Activated naive CD4-positive, alpha-beta T cell treated with Interleukin-2 at 50 U/mL for 16 hours (primary cell): ENCODE results near the gene CIART.
"Not testable (repeated sequence)": the region's sequence is repeated elsewhere in the genome, so short reads cannot be mapped to it uniquely, and the experiment has no call there.

Experiments used
- DNase-seq: peaks from one replicate; pipeline ENCODE4 v3.0.0-alpha.2; 2020

CIART gene

GRCh38 chr1:150262388-150263320 lies 19.7 kb upstream of the CIART start:
- DNase-seq = no peak

- no peak for DNase-seq
These were observed 18.8 kb upstream of the CIART start for GRCh38 chr1:150263549-150263948.

GRCh38 chr1:150267896-150268295 lies 14.5 kb upstream of the CIART start:
- DNase-seq = no peak

GRCh38 chr1:150268340-150268704 lies 14.0 kb upstream of the CIART start:
- peak; percentile 46 for DNase-seq

- peak; percentile 93 for DNase-seq
These were observed 13.5 kb upstream of the CIART start, which contains the start of gene APH1A for GRCh38 chr1:150268705-150269403. TSS of gene APH1A (minus strand) at chr1:150269016. CDS start at chr1:150268810, 206 bp downstream.

- DNase-seq = no peak
These were observed 12.9 kb upstream of the CIART start for GRCh38 chr1:150269451-150269850.

- DNase-seq = no peak
These were observed 10.9 kb upstream of the CIART start for GRCh38 chr1:150271291-150271959.

GRCh38 chr1:150273311-150273710 lies 9.0 kb upstream of the CIART start:
- DNase-seq = no peak

- no peak for DNase-seq
These were observed 2.1 kb upstream of the CIART start for GRCh38 chr1:150280138-150280707.

GRCh38 chr1:150281221-150281757 lies 1.1 kb upstream of the CIART start:
- DNase-seq = peak; percentile 59

- no peak for DNase-seq
These were observed 204 bp downstream of the CIART start for GRCh38 chr1:150282558-150282958.

GRCh38 chr1:150283260-150283659 lies 906 bp downstream of the CIART start:
- DNase-seq = no peak

GRCh38 chr1:150288382-150288781 lies 6.0 kb downstream of the CIART start:
- DNase-seq = no peak

- no peak for DNase-seq
These were observed 6.5 kb downstream of the CIART start for GRCh38 chr1:150288822-150289221.

- peak; percentile 88 for DNase-seq
These were observed 11.3 kb downstream of the CIART start, which contains the start of gene MRPS21 for GRCh38 chr1:150293433-150294253. TSS of gene MRPS21 (plus strand) at chr1:150293861. CDS start at chr1:150294367, 506 bp downstream.

GRCh38 chr1:150295476-150295875 lies 13.1 kb downstream of the CIART start:
- DNase-seq = no peak

GRCh38 chr1:150299716-150300115 lies 17.4 kb downstream of the CIART start:
- no peak for DNase-seq

GRCh38 chr1:150302338-150302737 lies 20.0 kb downstream of the CIART start:
- DNase-seq = no peak

GRCh38 chr1:150302902-150303301 lies 20.5 kb downstream of the CIART start:
- no peak for DNase-seq

GRCh38 chr1:150308585-150308984 lies 26.2 kb downstream of the CIART start:
- not testable (repeated sequence) for DNase-seq

GRCh38 chr1:150309758-150310508 lies 27.6 kb downstream of the CIART start:
- DNase-seq = no peak
